Psoas muscle (tissue), 8 donors: ENCODE data around the gene PSMB7. TPM values are rescaled to one million over a fixed set of nuclear protein-coding genes. Genes with fewer than 3 reads are reported as not detected.
A peak's percentile ranks its signal among the peaks of the same experiment; 100 is the strongest.

Experiments used
- ATAC-seq, 4 donors: fragments of 200-7000 bp; cut with Tn5 transposase; one replicate each; pipeline ENCODE4 v1.9.1; 2020; ENCODE audit warnings: moderate library complexity in 3 of 4, mild to moderate bottlenecking in 2 of 4
- DNase-seq, 2 donors: peaks; one replicate each; pipeline ENCODE4 v3.0.0-alpha.2; 2020
- H3K27ac ChIP-seq: fragments of 200-600 bp; one replicate; pipeline ENCODE4 v1.8.0; 2022
- H3K27me3 ChIP-seq, 3 donors: fragments of 200-600 bp in 1 of 3; one replicate each; pipeline versions ENCODE4 v1.6.1 to v1.8.0; 2013 to 2022; ENCODE audit warnings: low read length in 2 of 3, mild to moderate bottlenecking in 2 of 3, moderate library complexity in 1 of 3; ENCODE audit not compliant: insufficient read depth in 3 of 3
- H3K36me3 ChIP-seq, 2 donors: fragments of 200-600 bp in 1 of 2; one replicate each; pipeline versions ENCODE4 v1.6.1 to v1.8.0; 2013 to 2022; ENCODE audit warnings: low read depth in 1 of 2, mild to moderate bottlenecking in 1 of 2, moderate library complexity in 1 of 2; ENCODE audit not compliant: insufficient read depth in 1 of 2
- H3K4me1 ChIP-seq: fragments of 200-600 bp; one replicate; pipeline ENCODE4 v1.8.0; 2022
- H3K4me3 ChIP-seq: fragments of 200-600 bp; one replicate; pipeline ENCODE4 v1.8.0; 2022; ENCODE audit warnings: mild to moderate bottlenecking
- H3K9me3 ChIP-seq: fragments of 200-600 bp; one replicate; pipeline ENCODE4 v1.8.0; 2022
- WGBS, 3 donors: extraction: QIAGEN DNeasy Blood & Tissue Kit; methylation state at CpG; one replicate each; pipeline versions ENCODE4 v1.1.6 to v1.1.7; 2013; 5-methylcytosine and 5-hydroxymethylcytosine counted together
- intact Hi-C, 2 donors: fragments of 100-400 bp; cut with DNase I; formaldehyde crosslinking; loops; one replicate each; pipeline versions ENCODE4 v1.11.0 to v1.14.2; 2022
- polyA plus RNA-seq, 3 donors: library from polyadenylated mRNA; stranded (reverse); fragments of 200-250 nt; gene quantifications; one replicate each; pipeline ENCODE4 v1.2.3, GENCODE V29; 2013
- total RNA-seq, 4 donors: library from RNA; stranded (reverse); fragmentation: NEBNext Ultra II Directional in 2 of 4; extraction: Animal tissue kit (Norgen Biotek cat#: 25700) in 2 of 4; gene quantifications; one replicate each; pipeline versions ENCODE4 v1.2.1 to v1.2.4, GENCODE V29; 2021 to 2023
- TF ChIP-seq, protein P1 (sequence below): fragments of 200-600 bp; IDR thresholded peaks from one replicate; pipeline ENCODE4 v1.8.0; 2022; ENCODE audit warnings: antibody characterized with exemption
- donor health status: healthy with polysubstance abuse.
- donor health status: DM: no; HTN: no; CAD: no; lungs with moderate emphysema.
- donor health status: Bipolar disorder and iron deficiency.
- donor health status: healthy.
- donor health status: DM: yes; HTN: yes; CAD: no.
- donor health status: DM: no; HTN: no; CAD: no.
- donor health status: DM: no; HTN: no; CAD: no.
- donor health status: DM: yes; HTN: yes; CAD: no.

Gene PSMB7
- total and polyA plus RNA-seq, 7 donors, result 144 to 421 (median 189) TPM

DNA sequence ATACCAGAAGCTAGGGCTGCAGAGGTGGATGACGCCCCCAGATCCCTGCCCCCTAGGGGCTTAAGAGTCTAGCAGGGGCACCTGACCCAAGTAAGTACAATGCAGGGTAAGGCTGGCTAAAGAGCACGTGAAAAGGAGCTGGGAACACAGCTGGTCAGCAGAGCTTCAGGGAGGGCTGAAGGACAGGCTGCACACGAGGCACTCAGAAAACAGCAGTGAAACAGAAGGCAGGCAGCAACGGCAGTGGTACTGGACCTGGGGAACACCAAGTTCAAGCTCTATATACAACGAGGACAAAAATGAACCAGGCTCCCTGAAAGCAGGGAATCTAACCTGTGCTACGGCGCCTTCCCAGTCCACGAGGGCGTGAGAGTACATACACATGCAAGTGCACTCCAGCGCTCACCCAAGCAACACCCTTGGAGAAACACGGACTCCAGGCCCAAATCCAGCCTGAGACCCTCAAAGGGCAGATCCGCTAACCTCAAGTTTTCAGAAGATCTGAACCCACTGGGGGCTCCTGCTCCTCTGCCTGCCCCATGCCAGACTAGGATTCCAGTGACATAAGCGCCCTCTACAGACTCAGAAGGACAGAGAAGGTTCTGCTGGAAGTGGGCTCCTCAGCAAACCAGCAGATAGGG is 57.4 kb downstream of the PSMB7 start:
- H3K36me3 ChIP-seq, result peaks cover 7 to 36% of the 10 kb centered on the region in 2 donors
- intact Hi-C loops, result no loop called here
- H3K9me3 ChIP-seq, result no peaks in the 10 kb centered on the region
- H3K27me3 ChIP-seq, result no peaks in the 10 kb centered on the region
- TF ChIP-seq, protein P1, sequence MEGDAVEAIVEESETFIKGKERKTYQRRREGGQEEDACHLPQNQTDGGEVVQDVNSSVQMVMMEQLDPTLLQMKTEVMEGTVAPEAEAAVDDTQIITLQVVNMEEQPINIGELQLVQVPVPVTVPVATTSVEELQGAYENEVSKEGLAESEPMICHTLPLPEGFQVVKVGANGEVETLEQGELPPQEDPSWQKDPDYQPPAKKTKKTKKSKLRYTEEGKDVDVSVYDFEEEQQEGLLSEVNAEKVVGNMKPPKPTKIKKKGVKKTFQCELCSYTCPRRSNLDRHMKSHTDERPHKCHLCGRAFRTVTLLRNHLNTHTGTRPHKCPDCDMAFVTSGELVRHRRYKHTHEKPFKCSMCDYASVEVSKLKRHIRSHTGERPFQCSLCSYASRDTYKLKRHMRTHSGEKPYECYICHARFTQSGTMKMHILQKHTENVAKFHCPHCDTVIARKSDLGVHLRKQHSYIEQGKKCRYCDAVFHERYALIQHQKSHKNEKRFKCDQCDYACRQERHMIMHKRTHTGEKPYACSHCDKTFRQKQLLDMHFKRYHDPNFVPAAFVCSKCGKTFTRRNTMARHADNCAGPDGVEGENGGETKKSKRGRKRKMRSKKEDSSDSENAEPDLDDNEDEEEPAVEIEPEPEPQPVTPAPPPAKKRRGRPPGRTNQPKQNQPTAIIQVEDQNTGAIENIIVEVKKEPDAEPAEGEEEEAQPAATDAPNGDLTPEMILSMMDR, result no peak
- H3K4me3 ChIP-seq, result no peak overlapping the region
- WGBS, 3 donors, result 78 to 83% (median 82%) methylated on average over 13 of the region's 13 CpGs
- H3K27ac ChIP-seq, result no peak overlapping the region
- H3K4me1 ChIP-seq, result peaks cover 12% of the 10 kb centered on the region
- no peak for DNase-seq
- peak in 2 of 4 donors; percentile 22 to 23 for ATAC-seq

DNA sequence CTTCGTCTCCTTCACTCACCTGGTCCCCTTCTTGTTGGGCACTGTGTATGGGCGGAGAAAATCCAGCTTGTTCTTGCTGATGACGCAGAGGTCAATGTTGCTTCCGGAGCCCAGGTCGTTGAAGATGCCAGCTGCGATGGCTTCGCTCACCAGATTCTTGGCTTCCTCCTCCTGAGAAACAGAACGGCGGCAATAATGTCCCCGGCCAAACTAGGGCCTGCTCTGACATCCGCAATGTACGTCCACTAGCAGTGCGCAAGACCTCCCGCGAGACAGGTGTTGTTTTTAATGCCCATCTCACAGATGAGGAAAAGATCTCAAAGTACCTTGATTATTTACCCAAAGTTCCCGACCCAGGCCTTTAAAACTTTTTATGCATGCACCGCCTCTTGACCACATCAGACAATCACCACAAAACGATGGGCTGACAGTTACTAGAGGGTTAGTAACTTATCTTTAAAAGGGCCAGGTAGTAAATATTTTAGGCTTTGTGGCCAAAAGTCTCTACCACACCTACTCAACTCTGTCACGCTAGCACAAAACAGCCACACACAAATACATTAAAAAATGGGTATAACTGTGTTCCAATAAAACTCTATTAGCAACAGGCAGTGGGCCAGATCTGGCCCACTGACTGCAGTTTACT is 58.4 kb downstream of the PSMB7 start:
- Histone ChIP-seq H3K27ac (no peak overlapping the region), H3K27me3 (no peaks in the 10 kb centered on the region), H3K9me3 (no peaks in the 10 kb centered on the region), H3K4me3 (no peak overlapping the region), H3K4me1 (peaks cover 7% of the 10 kb centered on the region), H3K36me3 (peaks cover 7 to 46% of the 10 kb centered on the region in 2 donors)
- WGBS, 3 donors, result 82 to 88% (median 83%) methylated on average over 19 of the region's 19 CpGs
- DNase-seq (no peak), ATAC-seq (no peak)
- TF ChIP-seq, protein P1, result no peak
- intact Hi-C loops, result no loop called here

DNA sequence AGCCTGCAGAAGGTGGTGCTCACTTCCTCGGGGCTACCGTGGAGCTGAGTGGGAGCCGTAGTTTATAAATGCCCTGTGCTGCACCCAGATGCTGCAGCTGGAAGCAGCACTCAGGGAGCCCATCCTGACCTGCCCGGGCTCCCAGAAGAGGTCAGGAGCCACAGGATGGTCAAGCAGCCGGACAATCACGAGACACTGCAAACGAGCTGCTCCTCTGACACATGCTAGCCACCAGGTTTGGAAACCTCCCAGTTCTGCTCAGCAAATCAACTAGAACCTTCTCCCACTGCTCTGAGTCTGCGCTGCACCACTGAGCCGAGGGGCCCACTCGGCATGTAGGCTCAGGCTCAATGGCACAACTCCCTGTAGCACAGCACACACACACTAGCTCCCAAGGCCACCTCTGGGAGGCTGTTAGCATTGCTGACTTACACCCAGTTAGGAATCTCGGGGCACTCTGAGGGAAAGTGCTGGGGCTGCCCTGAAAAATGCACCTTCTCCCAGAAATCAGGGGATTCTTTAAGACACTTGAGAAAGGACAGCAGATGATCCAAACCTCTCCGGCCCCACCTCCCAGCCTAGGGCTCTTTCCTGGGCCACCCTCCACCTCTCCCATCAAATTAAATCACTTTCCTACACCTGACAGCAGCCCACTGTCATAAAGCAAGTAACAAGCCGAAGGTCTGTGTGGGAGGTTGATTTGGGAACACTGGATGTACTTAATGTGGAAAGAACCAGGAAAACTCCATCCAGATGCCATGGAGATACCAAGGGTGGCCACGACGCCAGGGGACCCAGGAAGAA is 59.1 kb downstream of the PSMB7 start:
- H3K4me1 ChIP-seq, result peaks cover 4% of the 10 kb centered on the region
- WGBS, 3 donors, result 81 to 90% (median 84%) methylated on average over 15 of the region's 15 CpGs
- TF ChIP-seq, protein P1, result no peak
- H3K27ac ChIP-seq, result no peak overlapping the region
- DNase-seq, result no peak
- intact Hi-C loops, result no loop called here
- no peak overlapping the region for H3K4me3 ChIP-seq
- H3K36me3 ChIP-seq, result peaks cover 7 to 53% of the 10 kb centered on the region in 2 donors
- no peaks in the 10 kb centered on the region for H3K9me3 ChIP-seq
- ATAC-seq, result no peak
- H3K27me3 ChIP-seq, result no peaks in the 10 kb centered on the region

DNA sequence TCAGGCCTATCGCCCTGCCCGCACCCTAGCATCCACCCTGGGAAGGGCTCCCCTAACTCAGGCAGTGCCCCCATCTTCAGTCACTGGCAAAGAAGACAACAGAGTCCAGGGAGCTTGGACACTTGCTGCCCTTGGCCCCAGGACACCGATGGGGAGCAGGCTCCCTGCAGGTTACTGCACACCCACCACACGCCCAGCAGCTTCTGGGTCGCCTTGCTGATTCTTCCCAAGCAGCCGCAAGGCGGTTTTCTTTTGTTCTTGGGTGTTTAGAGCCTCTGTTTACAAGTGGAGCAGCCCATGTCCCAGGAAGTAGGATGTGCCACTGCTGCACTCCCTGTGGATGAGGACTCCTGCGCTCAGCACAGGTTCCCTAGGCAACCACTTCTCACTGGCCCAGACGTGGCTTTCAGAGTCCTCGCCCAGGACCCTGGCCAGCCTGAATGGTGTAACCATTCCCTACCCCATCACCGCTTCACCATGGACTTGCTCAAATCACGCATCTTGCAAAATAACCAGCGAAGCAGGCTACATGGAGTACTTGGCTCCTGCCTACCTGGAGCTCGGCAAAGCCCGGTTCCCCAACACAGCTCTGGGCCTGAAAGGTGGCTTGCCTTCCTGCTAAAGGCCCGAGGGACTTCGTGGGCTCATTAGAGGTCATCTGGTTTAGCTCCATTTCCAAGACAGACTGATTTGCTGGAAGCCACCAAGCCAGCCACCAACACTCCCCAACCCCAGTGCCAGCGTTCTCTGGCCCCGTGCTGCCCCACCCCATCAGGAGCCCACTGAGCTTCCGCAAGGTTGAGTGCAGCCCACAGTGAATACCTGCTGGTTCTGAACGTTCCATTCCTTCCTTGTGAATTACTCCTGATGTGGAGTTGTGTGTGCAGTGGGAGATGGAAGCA is 60.0 kb downstream of the PSMB7 start:
- 92 to 94% (median 93%) methylated on average over 21 of the region's 21 CpGs for WGBS, 3 donors
- Histone ChIP-seq H3K27ac (no peak overlapping the region), H3K4me3 (no peak overlapping the region), H3K27me3 (no peaks in the 10 kb centered on the region), H3K36me3 (peaks cover 7 to 62% of the 10 kb centered on the region in 2 donors), H3K4me1 (no peaks in the 10 kb centered on the region), H3K9me3 (no peaks in the 10 kb centered on the region)
- DNase-seq, result no peak
- no peak for ATAC-seq
- intact Hi-C loops, result no loop called here
- TF ChIP-seq, protein P1, result no peak
